Measurements from ENCODE around the gene TRIM29. TPM values are rescaled to one million over a fixed set of nuclear protein-coding genes. Genes with fewer than 3 reads are reported as not detected.

The TRIM29 gene
- total and polyA plus RNA-seq, 2 of the 4 experiments (the other 2 are of a cell fraction), result not detected

DNA sequence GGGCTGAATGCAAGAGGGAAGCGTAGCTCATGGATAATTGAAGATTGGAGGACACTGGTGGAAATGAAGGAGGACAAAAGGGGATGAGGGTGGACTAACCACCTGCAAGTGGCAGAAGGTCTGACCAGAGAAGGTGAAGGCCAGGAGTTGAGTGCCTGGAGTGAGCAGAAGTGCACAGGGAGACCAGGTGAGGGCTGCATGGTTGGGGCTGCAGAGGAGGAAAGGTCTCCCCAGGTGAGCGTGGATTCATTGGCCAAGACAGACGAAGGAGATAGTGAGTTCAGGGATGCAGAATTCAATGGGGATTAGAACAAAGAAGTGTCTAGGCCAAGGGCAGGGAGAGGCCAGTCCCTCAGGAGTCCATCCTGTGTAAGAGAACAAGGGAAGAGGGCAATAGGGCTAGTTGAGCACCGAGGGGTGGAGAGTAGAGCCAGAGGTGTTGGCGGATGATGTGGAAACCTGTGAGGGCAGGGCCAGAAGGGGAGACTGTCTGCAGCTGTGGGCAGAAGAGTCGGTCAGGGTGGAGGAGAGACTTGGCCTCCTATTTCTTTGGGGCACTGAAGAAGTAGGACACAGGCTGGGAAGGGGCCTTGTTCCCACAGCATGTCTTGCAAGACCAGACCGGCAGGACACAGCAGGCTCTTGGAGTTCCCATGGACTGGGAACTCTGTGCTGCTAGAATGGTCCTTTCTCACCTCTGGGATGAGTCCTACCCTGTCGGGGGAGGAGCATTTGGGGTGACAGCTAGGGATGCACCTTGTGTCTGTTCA, 6.7 kb downstream of the TRIM29 start:
- in situ Hi-C loops (cut with MboI; ENCODE audit: low sequenced_read_pairs) (no loop called here), intact Hi-C loops (cut with micrococcal nuclease) (no loop called here), dilution Hi-C loops (cut with HindIII; ENCODE audit: low sequenced_read_pairs, unreplicated experiment) (no loop called here)
- no peak overlapping the region for H2BK20ac ChIP-seq (ENCODE audit: low read depth, low read length)
- H3K79me1 ChIP-seq (ENCODE audit: low read depth in 1 of 2, low read length in 2 of 2), result no peaks in the 10 kb centered on the region
- H2BK120ac ChIP-seq (ENCODE audit: low read depth, low read length), result no peak overlapping the region
- peaks cover 64% of the 10 kb centered on the region for H3K27me3 ChIP-seq (ENCODE audit: control insufficient read depth, insufficient read depth, low read length)
- H3K9ac ChIP-seq (ENCODE audit: low read depth, low read length), result no peak overlapping the region
- no peaks in the 10 kb centered on the region for H4K20me1 ChIP-seq (ENCODE audit: insufficient read depth, low read length)
- no peak overlapping the region for H2AFZ ChIP-seq (replicated peaks; ENCODE audit: low read length, poor library complexity)
- CTCF ChIA-PET, result no interaction called here
- no peak overlapping the region for H2AK5ac ChIP-seq (ENCODE audit: low read depth, low read length)
- H3K4me1 ChIP-seq (ENCODE audit: control insufficient read depth, insufficient read depth, low read length), result no peaks in the 10 kb centered on the region
- no peaks in the 10 kb centered on the region for H3K9me1 ChIP-seq (ENCODE audit: insufficient read depth, low read length)
- no peak overlapping the region for H3K27ac ChIP-seq (ENCODE audit: insufficient read depth, low read length)
- no peak overlapping the region for H2BK5ac ChIP-seq (ENCODE audit: low read depth, low read length, poor library complexity, severe bottlenecking)
- WGBS, 2 experiments (ENCODE audit: extremely low coverage in 2 of 2, insufficient read length in 1 of 2), result 42% methylated on average over 5 of the region's 8 CpGs; no CpG with 5 or more reads in 1 of the 2 experiments
- no peak overlapping the region for H4K5ac ChIP-seq (ENCODE audit: low read depth, low read length)
- H3K56ac ChIP-seq (ENCODE audit: extremely low read depth, insufficient read depth, low read length), result no peak overlapping the region
- no peak for TF ChIP-seq SMC3 (IDR thresholded peaks at IDR 0.05; ENCODE audit: low read depth, low read length)
- TF ChIP-seq CHD1 (IDR thresholded peaks at IDR 0.05; ENCODE audit: low read depth, low read length), result no peak
- no peak for TF ChIP-seq RFX5 (IDR thresholded peaks at IDR 0.05; ENCODE audit: low read depth, low read length)
- no peak for TF ChIP-seq MAZ (IDR thresholded peaks at IDR 0.05; ENCODE audit: borderline replicate concordance, low read depth, low read length)
- no peak for TF ChIP-seq USF2 (IDR thresholded peaks at IDR 0.05; ENCODE audit: low read depth, low read length)
- no peak for TF ChIP-seq MXI1 (IDR thresholded peaks at IDR 0.05; ENCODE audit: borderline replicate concordance, low read depth, low read length)
- H3K14ac ChIP-seq (replicated peaks; ENCODE audit: low read depth, low read length), result no peak overlapping the region
- H4K8ac ChIP-seq (ENCODE audit: low read depth in 2 of 2, low read length in 2 of 2), result no peak overlapping the region
- BruUV-seq (replicated peaks), result no TSS peak
- no peak overlapping the region for H4K91ac ChIP-seq (ENCODE audit: insufficient read depth, low read depth, low read length)
- no peak overlapping the region for H3K4ac ChIP-seq (ENCODE audit: low read depth, low read length)
- no peak overlapping the region for H3K18ac ChIP-seq (ENCODE audit: low read depth, low read length)
- no peak overlapping the region for H2AK9ac ChIP-seq (replicated peaks; ENCODE audit: low read depth, low read length, poor library complexity)
- no peak overlapping the region for H3K4me2 ChIP-seq (ENCODE audit: low read depth, low read length)
- no peak overlapping the region for H3K4me3 ChIP-seq (ENCODE audit: insufficient read depth, low read depth, low read length)
- H3K36me3 ChIP-seq (ENCODE audit: control insufficient read depth, insufficient read depth, low read length), result no peaks in the 10 kb centered on the region
- no peaks in the 10 kb centered on the region for H3K9me3 ChIP-seq (ENCODE audit: control insufficient read depth, insufficient read depth, low read length)
- no peak for DNase-seq
- no peak overlapping the region for H3K23ac ChIP-seq (ENCODE audit: low read depth, low read length)
- no peak for ATAC-seq (ENCODE audit: low read depth)
- POLR2A ChIA-PET (ENCODE audit: unreplicated experiment), result no interaction called here
- no peak overlapping the region for H2BK15ac ChIP-seq (ENCODE audit: low read depth, low read length)

Measured in IMR-90 (cell line).